Astrocyte (in vitro differentiated cells and primary cell): ENCODE measurements around the gene ANO7.

Experiments used
- EZH2 ChIP-seq: IDR thresholded peaks from 2 replicates; pipeline ENCODE4 v1.6.1; 2012; ENCODE audit warnings: mild to moderate bottlenecking, low read length, inconsistent platforms; ENCODE audit not compliant: insufficient read depth
- TF ChIP-seq, protein P1 (sequence below): IDR thresholded peaks from 2 replicates; pipeline ENCODE4 v1.5.1; 2011; ENCODE audit warnings: low read depth, mild to moderate bottlenecking, inconsistent platforms, low read length, moderate library complexity; ENCODE audit not compliant: insufficient read depth

GRCh38 chr2:241271706-241272302 is 83.3 kb downstream of the ANO7 start:
- TF ChIP-seq, protein P1, sequence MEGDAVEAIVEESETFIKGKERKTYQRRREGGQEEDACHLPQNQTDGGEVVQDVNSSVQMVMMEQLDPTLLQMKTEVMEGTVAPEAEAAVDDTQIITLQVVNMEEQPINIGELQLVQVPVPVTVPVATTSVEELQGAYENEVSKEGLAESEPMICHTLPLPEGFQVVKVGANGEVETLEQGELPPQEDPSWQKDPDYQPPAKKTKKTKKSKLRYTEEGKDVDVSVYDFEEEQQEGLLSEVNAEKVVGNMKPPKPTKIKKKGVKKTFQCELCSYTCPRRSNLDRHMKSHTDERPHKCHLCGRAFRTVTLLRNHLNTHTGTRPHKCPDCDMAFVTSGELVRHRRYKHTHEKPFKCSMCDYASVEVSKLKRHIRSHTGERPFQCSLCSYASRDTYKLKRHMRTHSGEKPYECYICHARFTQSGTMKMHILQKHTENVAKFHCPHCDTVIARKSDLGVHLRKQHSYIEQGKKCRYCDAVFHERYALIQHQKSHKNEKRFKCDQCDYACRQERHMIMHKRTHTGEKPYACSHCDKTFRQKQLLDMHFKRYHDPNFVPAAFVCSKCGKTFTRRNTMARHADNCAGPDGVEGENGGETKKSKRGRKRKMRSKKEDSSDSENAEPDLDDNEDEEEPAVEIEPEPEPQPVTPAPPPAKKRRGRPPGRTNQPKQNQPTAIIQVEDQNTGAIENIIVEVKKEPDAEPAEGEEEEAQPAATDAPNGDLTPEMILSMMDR: no peak
- no peak for TF ChIP-seq EZH2
